Measurements from ENCODE around the gene MYMK.

The MYMK gene

DNA sequence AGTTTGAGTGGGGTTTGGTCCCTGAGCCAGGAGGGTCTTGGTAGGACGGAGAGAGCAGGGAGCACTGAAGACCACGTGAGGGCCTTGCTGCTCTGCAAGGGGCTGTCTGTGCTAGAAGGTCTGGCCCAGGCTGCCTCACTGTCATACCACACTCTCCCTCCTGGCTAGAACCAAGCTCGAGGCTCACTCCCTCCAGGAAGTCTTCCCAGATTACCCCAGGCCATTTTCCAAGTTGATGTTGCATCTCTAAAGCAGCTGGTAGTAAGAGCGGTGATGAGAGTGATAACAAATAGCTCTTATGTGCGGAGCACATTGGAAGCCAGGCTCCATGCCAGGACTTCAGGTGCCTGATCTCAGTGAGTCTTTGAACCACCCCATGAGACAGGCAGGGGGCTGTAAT, 6.6 kb downstream of the MYMK start:
- no peak for DNase-seq (ENCODE audit: low read depth)

DNA sequence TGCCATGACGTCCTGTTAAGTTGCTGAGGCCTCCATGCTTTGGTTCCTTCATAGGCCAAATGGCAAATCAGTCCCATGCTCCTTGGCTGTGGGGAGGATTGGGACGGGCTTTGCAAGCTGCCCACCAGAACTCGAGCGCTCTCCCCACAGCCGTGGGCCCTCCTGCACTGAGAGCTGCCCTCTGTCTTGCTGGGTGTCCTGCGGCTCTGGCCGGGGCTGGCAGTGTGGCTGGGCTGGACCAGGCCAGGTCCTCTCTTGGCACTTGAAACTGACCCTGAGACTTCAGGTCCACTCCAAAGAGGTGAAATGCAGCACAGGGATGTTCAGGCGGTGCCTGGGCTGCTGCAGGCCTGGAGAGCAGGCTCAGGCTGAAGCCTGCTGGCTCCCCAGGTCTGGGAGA, 7.0 kb downstream of the MYMK start:
- no peak for DNase-seq (ENCODE audit: low read depth)

GRCh38 chr9:133516961-133517350, 7.8 kb downstream of the MYMK start:
- DNase-seq (ENCODE audit: low read depth) = no peak

GRCh38 chr9:133516256-133516960, 8.4 kb downstream of the MYMK start:
- no peak for DNase-seq (ENCODE audit: low read depth)

DNA sequence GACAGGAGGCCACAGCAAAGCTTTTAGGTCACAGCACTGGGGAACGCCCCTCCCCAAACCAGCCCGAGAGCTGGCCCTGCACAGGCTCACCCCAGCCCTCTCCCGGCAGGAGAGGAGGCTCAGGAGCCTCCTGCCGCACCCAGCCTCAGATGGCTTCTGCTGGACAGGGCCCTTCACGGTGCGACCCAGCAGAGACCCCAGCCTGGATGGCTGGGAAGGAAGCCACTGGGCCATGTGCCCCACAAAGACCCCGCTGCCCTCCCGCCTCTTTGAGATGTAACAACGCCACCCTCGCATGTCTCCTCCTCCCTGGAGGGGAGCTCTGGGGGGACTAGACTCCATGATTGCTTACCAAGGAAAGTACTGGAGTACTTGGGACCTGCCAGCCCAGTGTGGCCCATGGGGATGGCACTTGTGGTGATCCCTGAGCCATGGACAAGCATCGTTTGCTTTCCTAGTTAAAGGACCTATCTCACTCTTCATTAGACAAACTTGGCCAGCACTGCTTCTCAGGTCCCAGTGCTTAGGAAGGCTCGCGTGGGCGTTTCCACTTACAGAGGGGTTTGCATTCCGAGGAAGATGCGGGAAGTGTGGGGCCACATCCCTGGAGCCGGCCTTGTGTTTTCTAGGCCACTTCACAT, 9.0 kb downstream of the MYMK start:
- no peak for DNase-seq (ENCODE audit: low read depth)

- DNase-seq (ENCODE audit: low read depth) = no peak
These were observed 9.5 kb downstream of the MYMK start for GRCh38 chr9:133515240-133515610.

DNA sequence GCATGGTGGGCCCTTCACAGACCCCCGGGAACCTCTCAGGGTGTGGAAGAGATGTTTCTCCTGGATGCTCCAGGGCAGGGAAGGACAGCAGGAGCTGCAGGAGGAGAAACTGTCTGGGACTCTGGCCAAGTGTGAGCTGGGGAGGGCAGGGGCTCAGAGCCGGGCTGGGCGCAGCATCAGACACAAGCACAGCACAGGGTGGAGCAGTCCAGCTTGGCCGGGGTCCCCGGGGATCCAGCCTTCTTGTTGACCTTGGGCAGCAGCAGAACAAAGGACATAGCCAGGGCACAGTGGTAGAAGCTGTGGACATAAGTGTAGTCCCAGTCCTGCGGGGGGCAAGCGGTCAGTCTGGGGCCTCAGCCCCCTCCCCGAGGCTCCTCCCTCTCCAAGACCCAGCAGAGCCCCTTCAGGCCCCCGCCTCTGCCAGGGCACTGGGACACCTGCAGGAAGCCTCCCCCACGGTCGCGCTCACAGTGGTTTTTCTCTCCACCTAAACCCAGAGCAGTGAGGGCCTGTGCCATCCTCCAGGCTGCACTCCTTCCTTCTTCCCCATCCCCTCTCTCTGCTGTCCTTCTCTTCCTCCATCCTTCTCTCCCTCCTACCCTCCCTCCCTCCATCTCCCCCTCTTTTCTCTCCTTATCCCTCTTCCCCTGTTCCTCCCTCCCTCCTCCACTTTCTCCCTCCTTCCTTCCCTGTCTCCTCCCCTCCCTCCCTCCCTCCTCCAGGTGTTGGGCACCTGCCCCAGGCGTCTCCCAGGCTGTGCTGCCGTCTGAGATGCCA, 10.1 kb downstream of the MYMK start:
- DNase-seq (ENCODE audit: low read depth) = no peak

GRCh38 chr9:133513214-133514100, 11.3 kb downstream of the MYMK start:
- DNase-seq (ENCODE audit: low read depth) = no peak

DNA sequence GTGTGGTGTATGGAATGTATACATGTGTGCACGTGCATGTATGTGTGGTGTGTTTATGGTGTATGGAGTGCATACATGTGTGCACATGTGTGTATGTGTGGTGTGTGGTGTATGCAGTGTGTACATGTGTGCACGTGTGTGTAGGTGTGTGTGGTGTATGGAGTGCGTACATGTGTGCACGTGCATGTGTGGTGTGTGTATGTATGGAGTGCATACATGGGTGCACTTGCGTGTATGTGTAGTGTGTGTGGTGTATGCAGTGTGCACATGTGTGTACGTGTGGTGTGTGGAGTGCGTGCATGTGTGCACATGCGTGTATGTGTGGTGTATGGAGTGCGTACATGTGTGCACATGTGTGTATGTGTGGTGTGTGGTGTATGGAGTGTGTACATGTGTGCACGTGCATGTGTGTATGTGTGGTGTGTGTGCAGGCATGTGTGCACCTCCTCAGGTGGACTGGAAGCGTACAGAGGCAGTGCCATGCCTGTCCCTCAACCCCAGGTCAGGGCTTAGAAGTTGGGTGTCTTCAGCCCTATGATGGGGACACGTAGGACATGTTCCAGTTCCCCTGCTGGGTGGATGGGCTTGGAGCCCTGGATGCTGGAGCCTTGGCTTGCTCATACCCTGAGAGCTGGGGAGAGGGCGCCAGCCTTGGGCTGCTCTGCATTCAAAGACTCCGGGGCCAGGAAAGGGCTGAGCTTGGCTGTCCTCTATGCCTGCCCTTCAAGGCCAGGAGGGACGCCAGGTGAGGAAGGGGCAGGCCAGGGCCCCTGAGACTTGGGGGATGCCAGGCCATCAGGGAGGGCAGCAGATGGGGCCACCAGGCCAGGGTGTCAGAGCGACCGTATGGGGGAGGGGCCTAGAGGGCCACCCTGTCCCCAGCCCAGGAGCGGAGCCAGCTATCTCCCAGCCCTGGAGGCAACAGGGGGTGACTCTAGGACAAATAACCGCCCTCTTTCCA, 12.2 kb downstream of the MYMK start:
- no peak for DNase-seq (ENCODE audit: low read depth)

DNA sequence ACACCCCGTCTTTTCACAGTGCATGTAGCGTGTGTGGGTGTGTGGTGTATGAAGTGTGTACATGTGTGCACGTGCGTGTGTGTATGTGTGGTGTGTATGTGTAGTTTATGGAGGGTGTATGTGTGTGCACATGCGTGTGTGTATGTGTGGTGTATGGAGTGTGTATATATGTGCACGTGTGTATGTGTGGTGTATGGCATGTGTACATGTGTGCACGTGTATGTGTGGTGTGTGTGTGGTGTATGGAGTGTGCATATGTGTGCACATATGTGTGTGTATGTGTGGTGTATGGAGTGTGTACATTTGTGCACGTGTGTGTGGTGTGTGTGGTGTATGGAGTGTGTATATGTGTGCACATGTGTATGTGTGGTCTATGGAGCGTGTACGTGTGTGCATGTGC, 13.2 kb downstream of the MYMK start:
- DNase-seq (ENCODE audit: low read depth) = no peak

- DNase-seq (ENCODE audit: low read depth) = no peak
These were observed 13.7 kb downstream of the MYMK start for GRCh38 chr9:133510926-133511505.

GRCh38 chr9:133509179-133510083, 15.3 kb downstream of the MYMK start:
- no peak for DNase-seq (ENCODE audit: low read depth)

DNA sequence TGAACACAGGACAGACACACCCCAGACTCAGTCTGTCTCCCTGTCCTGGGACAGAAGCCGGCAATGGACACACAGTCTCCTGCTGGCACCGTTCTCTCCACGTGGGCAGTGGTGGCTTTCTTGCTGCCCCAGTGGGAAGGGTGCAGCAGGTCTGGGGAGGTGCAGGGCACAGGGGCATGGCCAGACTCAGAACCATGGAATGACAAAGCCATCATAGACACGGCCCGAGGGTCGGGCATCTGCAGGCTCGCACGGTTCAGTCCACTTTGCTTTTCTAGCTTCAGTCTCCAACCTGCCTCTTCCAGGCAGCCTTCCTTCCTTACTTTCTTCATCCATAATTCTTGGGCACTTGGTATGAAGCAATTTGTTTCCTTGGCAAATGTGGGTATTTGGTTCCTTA, 16.7 kb downstream of the MYMK start:
- DNase-seq (ENCODE audit: low read depth) = no peak

GRCh38 chr9:133507246-133507965, 17.4 kb downstream of the MYMK start:
- no peak for DNase-seq (ENCODE audit: low read depth)

- DNase-seq (ENCODE audit: low read depth) = peak; percentile 98
These were observed 18.1 kb downstream of the MYMK start for GRCh38 chr9:133506653-133507038.

DNA sequence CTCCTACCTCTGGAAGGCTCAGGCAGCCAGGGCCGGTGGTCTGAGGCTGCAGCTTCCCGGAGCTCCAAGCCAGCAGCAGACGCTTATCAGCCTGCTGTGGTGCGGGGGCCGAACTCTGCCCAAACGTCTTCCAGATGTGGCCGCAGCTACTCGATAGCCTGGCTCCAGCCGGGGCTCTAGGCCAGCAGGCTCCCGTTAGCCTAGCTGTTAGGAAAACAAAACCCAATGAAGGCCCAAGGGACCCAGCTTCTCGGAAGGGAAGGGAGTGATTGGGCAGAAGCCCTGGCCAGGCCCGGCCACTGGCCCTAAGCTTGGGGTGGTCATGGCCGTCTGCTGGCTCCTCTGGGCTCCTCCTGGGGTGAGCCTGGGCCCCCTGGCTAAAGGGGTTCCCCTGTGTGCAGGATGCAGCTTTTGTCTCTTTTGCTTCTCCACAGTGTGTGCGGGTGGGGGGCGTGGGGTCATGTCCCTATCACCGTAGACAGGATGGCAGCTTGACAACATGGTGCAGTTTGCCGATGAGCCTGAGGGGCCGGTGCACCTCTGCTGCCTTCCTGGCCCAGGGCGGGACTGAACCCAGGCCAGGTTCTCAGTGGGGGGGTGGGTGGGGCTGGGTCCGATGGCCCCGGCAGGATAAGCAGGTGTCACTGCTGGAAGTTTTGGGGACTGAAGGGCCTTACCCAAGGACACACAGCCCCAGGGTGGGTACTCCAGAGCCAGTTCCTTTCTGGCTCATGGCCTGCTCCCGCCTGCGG, 18.7 kb downstream of the MYMK start:
- DNase-seq (ENCODE audit: low read depth) = peak; percentile 96

DNA sequence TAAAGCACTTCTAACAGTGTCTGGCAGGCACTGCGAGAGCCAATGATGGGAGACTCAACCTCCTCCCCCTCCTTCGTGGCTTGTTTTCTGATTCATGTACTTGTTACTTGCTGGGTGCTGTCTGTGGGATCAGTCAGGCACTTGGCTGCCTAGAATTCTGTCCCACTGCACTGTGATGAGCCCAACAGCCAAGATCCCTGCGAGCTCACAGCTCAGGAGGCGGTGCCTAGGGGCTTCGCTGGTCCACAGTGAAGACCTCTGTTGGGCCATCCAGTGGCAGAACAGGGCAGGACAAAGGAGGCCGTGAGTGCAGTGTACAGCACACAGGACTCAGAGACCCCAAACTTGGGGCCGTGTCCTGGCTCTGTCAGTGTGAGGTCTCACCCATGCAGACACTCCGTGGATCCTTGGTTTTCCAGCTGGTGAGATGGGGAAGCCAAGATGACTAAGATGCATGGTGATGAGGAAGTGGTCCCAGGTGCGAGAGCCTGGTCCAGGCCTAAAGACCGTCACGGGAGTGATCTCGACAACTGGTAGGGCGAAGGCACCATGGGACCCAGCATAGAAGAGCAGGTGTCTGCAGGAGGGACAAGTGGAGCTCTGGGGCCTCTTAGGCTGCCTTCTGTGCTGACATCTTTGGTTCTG, 19.5 kb downstream of the MYMK start:
- DNase-seq (ENCODE audit: low read depth) = peak; percentile 67

- no peak for DNase-seq (ENCODE audit: low read depth)
These were observed 22.6 kb downstream of the MYMK start for GRCh38 chr9:133502112-133502511.
